ENCODE measurements around the gene PLEKHJ1. TPM values are rescaled to one million over a fixed set of nuclear protein-coding genes. Genes with fewer than 3 reads are reported as not detected.

The PLEKHJ1 gene
- total and polyA plus RNA-seq, 9 of the 15 experiments (the other 6 are each of a cell fraction or from before 2014, with no cell fraction given): 1.5 to 188 (median 63.9) TPM

GRCh38 chr19:2261438-2262172 is 25.5 kb upstream of the PLEKHJ1 start (continued):
- TF ChIP-seq YY1 (IDR thresholded peaks at IDR 0.05; ENCODE audit: borderline replicate concordance in 1 of 3, control insufficient read depth in 1 of 3, extremely low read depth in 1 of 3, insufficient read depth in 3 of 3, insufficient read length in 1 of 3, insufficient replicate concordance in 2 of 3, low read depth in 1 of 3, low read length in 2 of 3): peak in 2 of 3 experiments; percentile 50 to 85
- 0 out of 2 replicates have a peak, but pooled peaks have one; percentile 17 for TF ChIP-seq REST (IDR thresholded peaks at IDR 0.05; ENCODE audit: borderline replicate concordance)
- TF ChIP-seq REST (CRISPR knock-in tag; IDR thresholded peaks at IDR 0.05; ENCODE audit: low read depth): no peak

All from K562 (cell line).